SU-DHL-6 (cell line): ENCODE data around the gene REM2.

Experiments used
- H2AFZ ChIP-seq: fragments of 200-600 bp; sonication (generic); 2 replicates; pipeline ENCODE4 v1.6.1; 2014; ENCODE audit warnings: low read depth, mild to moderate bottlenecking, moderate library complexity, mixed read lengths, antibody characterized with exemption, low read length; ENCODE audit not compliant: severe bottlenecking
- H3F3A ChIP-seq: fragments of 200-600 bp; shearing (Covaris generic); 2 replicates; pipeline ENCODE4 v1.6.0; 2016; ENCODE audit warnings: antibody characterized with exemption, mild to moderate bottlenecking; ENCODE audit not compliant: insufficient read depth
- H3K27ac ChIP-seq: fragments of 200-600 bp; sonication (generic); 2 replicates; pipeline ENCODE4 v1.5.1; 2016; ENCODE audit warnings: low read depth, mild to moderate bottlenecking, low read length, moderate library complexity, mixed read lengths
- H3K27me3 ChIP-seq: fragments of 200-600 bp; sonication (generic), shearing (Covaris generic); 2 replicates; pipeline ENCODE4 v1.6.0; 2014; ENCODE audit warnings: mild to moderate bottlenecking, low read length
- H3K36me3 ChIP-seq: fragments of 200-600 bp; sonication (generic); 2 replicates; pipeline ENCODE4 v1.6.1; 2014; ENCODE audit warnings: mild to moderate bottlenecking, low read length, mixed read lengths
- H3K4me2 ChIP-seq: fragments of 300-600, 200-600 bp; shearing (Covaris generic), sonication (generic); 2 replicates; pipeline ENCODE4 v1.6.0; 2014; ENCODE audit warnings: low read length, low read depth, mild to moderate bottlenecking; ENCODE audit not compliant: poor library complexity, severe bottlenecking
- H3K4me3 ChIP-seq: fragments of 200-600 bp; sonication (generic); 2 replicates; pipeline ENCODE4 v1.5.1; 2014; ENCODE audit warnings: antibody characterized with exemption, low read length, mild to moderate bottlenecking, mixed read lengths; ENCODE audit not compliant: insufficient read depth, poor library complexity, severe bottlenecking
- H3K79me2 ChIP-seq: fragments of 200-600 bp; sonication (generic); 2 replicates; pipeline ENCODE4 v1.6.1; 2014; ENCODE audit warnings: mild to moderate bottlenecking, low read length, moderate library complexity; ENCODE audit not compliant: insufficient read depth
- H3K9ac ChIP-seq: fragments of 200-600 bp; sonication (generic); 2 replicates; pipeline ENCODE4 v1.7.0; 2014; ENCODE audit warnings: mild to moderate bottlenecking, low read length
- H3K9me2 ChIP-seq: fragments of 200-600 bp; sonication (generic); replicated peaks from 2 replicates; pipeline ENCODE4 v1.6.1; 2014; ENCODE audit warnings: low read length; ENCODE audit not compliant: insufficient read depth
- H3K9me3 ChIP-seq: fragments of 200-600 bp; sonication (generic); 2 replicates; pipeline ENCODE4 v1.6.1; 2014; ENCODE audit warnings: low read length, mixed read lengths; ENCODE audit not compliant: insufficient read depth
- H4K20me1 ChIP-seq: fragments of 200-600 bp; sonication (generic); 2 replicates; pipeline ENCODE4 v1.6.1; 2014; ENCODE audit warnings: low read depth, mild to moderate bottlenecking, antibody characterized with exemption, low read length, moderate library complexity, mixed read lengths
- CTCF ChIP-seq: fragments of 200-600 bp; sonication (generic); IDR thresholded peaks from one replicate; pipeline ENCODE4 v1.5.1; 2017; ENCODE audit warnings: antibody characterized with exemption, mild to moderate bottlenecking, low read length, moderate library complexity; ENCODE audit not compliant: insufficient read depth, poor library complexity, severe bottlenecking
- EZH2phosphoT487 ChIP-seq: fragments of 200-600 bp; sonication (generic), shearing (Covaris generic); conservative IDR thresholded peaks from 2 replicates; pipeline ENCODE4 v1.6.1; 2018; ENCODE audit warnings: mild to moderate bottlenecking, antibody characterized with exemption, low read length, moderate library complexity, mixed read lengths

REM2 gene

GRCh38 chr14:22845103-22845394, 38.0 kb upstream of the REM2 start:
- H3K9ac ChIP-seq: no peak overlapping the region
- no peak overlapping the region for H3K27ac ChIP-seq
- no peaks in the 10 kb centered on the region for H3K79me2 ChIP-seq

GRCh38 chr14:22845821-22846625, 37.0 kb upstream of the REM2 start:
- Histone ChIP-seq H3K9ac (no peak overlapping the region), H3K4me3 (no peak overlapping the region), H3K4me2 (no peak overlapping the region), H3K27me3 (no peaks in the 10 kb centered on the region), H2AFZ (no peak overlapping the region), H4K20me1 (no peaks in the 10 kb centered on the region), H3K9me2 (no peaks in the 10 kb centered on the region), H3K36me3 (no peaks in the 10 kb centered on the region), H3K79me2 (no peaks in the 10 kb centered on the region), H3F3A (no peaks in the 10 kb centered on the region), H3K9me3 (no peaks in the 10 kb centered on the region), H3K27ac (no peak overlapping the region)
- TF ChIP-seq CTCF: no peak
- no peak for TF ChIP-seq EZH2phosphoT487

More at GRCh38 chr14:22845103-22845394, 38.0 kb upstream of the REM2 start:
- Histone ChIP-seq H3K9me3 (no peaks in the 10 kb centered on the region), H3K4me2 (no peak overlapping the region), H3K4me3 (no peak overlapping the region), H3K36me3 (no peaks in the 10 kb centered on the region), H3K27me3 (no peaks in the 10 kb centered on the region), H3K9me2 (no peaks in the 10 kb centered on the region), H2AFZ (no peak overlapping the region), H4K20me1 (no peaks in the 10 kb centered on the region), H3F3A (no peaks in the 10 kb centered on the region)
- TF ChIP-seq CTCF: no peak

- Histone ChIP-seq H3K9me3 (no peaks in the 10 kb centered on the region), H3K4me2 (no peak overlapping the region), H3K9me2 (no peaks in the 10 kb centered on the region), H4K20me1 (no peaks in the 10 kb centered on the region), H3K36me3 (no peaks in the 10 kb centered on the region), H3K79me2 (no peaks in the 10 kb centered on the region), H2AFZ (no peak overlapping the region), H3K4me3 (no peak overlapping the region), H3F3A (no peaks in the 10 kb centered on the region), H3K27ac (no peak overlapping the region), H3K27me3 (no peaks in the 10 kb centered on the region), H3K9ac (no peak overlapping the region)
- TF ChIP-seq EZH2phosphoT487 (no peak), CTCF (no peak)
Measured at GRCh38 chr14:22846811-22847307, 36.2 kb upstream of the REM2 start.
